Gastrocnemius medialis (tissue), 4 donors: ENCODE results near the gene FBXW10B.

Experiments used
- POLR2A ChIP-seq, 2 donors: fragments of 450-650 bp; IDR thresholded peaks; one replicate each; pipeline ENCODE4 v1.6.1; 2017; ENCODE audit warnings: antibody characterized with exemption in 2 of 2, mild to moderate bottlenecking in 2 of 2, moderate library complexity in 2 of 2
- TF ChIP-seq, protein P1 (sequence below), 5 experiments: fragments of 450-650 bp in 3 of 5; fragments of 200-600 bp in 2 of 5; sonication (generic) in 2 of 5; IDR thresholded peaks in 4 of 5; conservative IDR thresholded peaks in 1 of 5; 1 replicate in 4 of 5; 2 replicates in 1 of 5; pipeline ENCODE4 v1.5.1; 2016 to 2019; ENCODE audit warnings: antibody characterized with exemption in 5 of 5, mild to moderate bottlenecking in 3 of 5, moderate library complexity in 3 of 5

GRCh38 chr17:15659663-15660062 lies 40.2 kb upstream of the FBXW10B start:
- TF ChIP-seq, protein P1, sequence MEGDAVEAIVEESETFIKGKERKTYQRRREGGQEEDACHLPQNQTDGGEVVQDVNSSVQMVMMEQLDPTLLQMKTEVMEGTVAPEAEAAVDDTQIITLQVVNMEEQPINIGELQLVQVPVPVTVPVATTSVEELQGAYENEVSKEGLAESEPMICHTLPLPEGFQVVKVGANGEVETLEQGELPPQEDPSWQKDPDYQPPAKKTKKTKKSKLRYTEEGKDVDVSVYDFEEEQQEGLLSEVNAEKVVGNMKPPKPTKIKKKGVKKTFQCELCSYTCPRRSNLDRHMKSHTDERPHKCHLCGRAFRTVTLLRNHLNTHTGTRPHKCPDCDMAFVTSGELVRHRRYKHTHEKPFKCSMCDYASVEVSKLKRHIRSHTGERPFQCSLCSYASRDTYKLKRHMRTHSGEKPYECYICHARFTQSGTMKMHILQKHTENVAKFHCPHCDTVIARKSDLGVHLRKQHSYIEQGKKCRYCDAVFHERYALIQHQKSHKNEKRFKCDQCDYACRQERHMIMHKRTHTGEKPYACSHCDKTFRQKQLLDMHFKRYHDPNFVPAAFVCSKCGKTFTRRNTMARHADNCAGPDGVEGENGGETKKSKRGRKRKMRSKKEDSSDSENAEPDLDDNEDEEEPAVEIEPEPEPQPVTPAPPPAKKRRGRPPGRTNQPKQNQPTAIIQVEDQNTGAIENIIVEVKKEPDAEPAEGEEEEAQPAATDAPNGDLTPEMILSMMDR (IDR thresholded peaks at IDR 0.05 in 4 of 5, conservative IDR thresholded peaks at IDR 0.05 in 1 of 5), result no peak
- no peak for TF ChIP-seq POLR2A (IDR thresholded peaks at IDR 0.05)
